Measurements from ENCODE around the gene ANKRD63. TPM values are rescaled to one million over a fixed set of nuclear protein-coding genes. Genes with fewer than 3 reads are reported as not detected.

Gene ANKRD63
- total and polyA plus RNA-seq, 9 of the 15 experiments (the other 6 are each of a cell fraction or from before 2014, with no cell fraction given), result 1.3 to 2.0 (median 1.8) TPM; not detected in 6

- TF ChIP-seq DEAF1 (CRISPR knock-in tag; IDR thresholded peaks at IDR 0.05), result peak; percentile 77
- no peak for TF ChIP-seq IFI16 (CRISPR knock-in tag; IDR thresholded peaks at IDR 0.05)
- no peak for TF ChIP-seq CEBPG (CRISPR knock-in tag; IDR thresholded peaks at IDR 0.05)
- TF ChIP-seq CEBPG (tag; conservative IDR thresholded peaks at IDR 0.05 in 1 of 2, IDR thresholded peaks at IDR 0.05 in 1 of 2), result no peak
- no peak for TF ChIP-seq ZNF232 (CRISPR knock-in tag; IDR thresholded peaks at IDR 0.05)
- TF ChIP-seq KDM2B (CRISPR knock-in tag; IDR thresholded peaks at IDR 0.05), result no peak
- TF ChIP-seq ZNF23 (CRISPR knock-in tag; IDR thresholded peaks at IDR 0.05), result no peak
- 0 out of 2 replicates have a peak, but pooled peaks have one; percentile 11 for TF ChIP-seq KLF16 (IDR thresholded peaks at IDR 0.05)
- TF ChIP-seq ZNF12 (CRISPR knock-in tag; IDR thresholded peaks at IDR 0.05), result no peak
- no peak for TF ChIP-seq MBD2 (IDR thresholded peaks at IDR 0.05; ENCODE audit: borderline replicate concordance, low read depth)
- TF ChIP-seq ZNF311 (CRISPR knock-in tag; IDR thresholded peaks at IDR 0.05), result no peak
- TF ChIP-seq ZBTB33 (CRISPR knock-in tag; IDR thresholded peaks at IDR 0.05), result peak; percentile 35
- no peak for TF ChIP-seq ERF (CRISPR knock-in tag; IDR thresholded peaks at IDR 0.05)
- TF ChIP-seq MAZ (CRISPR knock-in tag; conservative IDR thresholded peaks at IDR 0.05 in 1 of 2, IDR thresholded peaks at IDR 0.05 in 1 of 2), result peak in 1 of 2 experiments; percentile 82; a peak in 3 of 4 replicates
- TF ChIP-seq PREB (CRISPR knock-in tag; IDR thresholded peaks at IDR 0.05), result 0 out of 2 replicates have a peak, but pooled peaks have one; percentile 62
- TF ChIP-seq BACH1 (tag; IDR thresholded peaks at IDR 0.05), result no peak
- TF ChIP-seq CTBP1 (IDR thresholded peaks at IDR 0.05; ENCODE audit: borderline replicate concordance), result peak; percentile 62; the same call in 1 of the 2 replicates
- no peak for TF ChIP-seq VEZF1 (CRISPR knock-in tag; IDR thresholded peaks at IDR 0.05)
- no peak for TF ChIP-seq FOXJ3 (CRISPR knock-in tag; IDR thresholded peaks at IDR 0.05)
- no peak for TF ChIP-seq NFRKB (IDR thresholded peaks at IDR 0.05; ENCODE audit: low read depth)
- TF ChIP-seq SMC3 (conservative IDR thresholded peaks at IDR 0.05; ENCODE audit: insufficient read depth, low read depth, low read length), result peak; percentile 96
Measured at GRCh38 chr15:40279437-40280141, 3.3 kb downstream of the ANKRD63 start (continued).

Data from K562 (cell line).